Measurements from ENCODE around the gene MAGED2. TPM values are rescaled to one million over a fixed set of nuclear protein-coding genes. Genes with fewer than 3 reads are reported as not detected.
A peak's percentile ranks its signal among the peaks of the same experiment; 100 is the strongest.

The MAGED2 gene
- polyA plus RNA-seq, 1 experiment, result 368 TPM

DNA sequence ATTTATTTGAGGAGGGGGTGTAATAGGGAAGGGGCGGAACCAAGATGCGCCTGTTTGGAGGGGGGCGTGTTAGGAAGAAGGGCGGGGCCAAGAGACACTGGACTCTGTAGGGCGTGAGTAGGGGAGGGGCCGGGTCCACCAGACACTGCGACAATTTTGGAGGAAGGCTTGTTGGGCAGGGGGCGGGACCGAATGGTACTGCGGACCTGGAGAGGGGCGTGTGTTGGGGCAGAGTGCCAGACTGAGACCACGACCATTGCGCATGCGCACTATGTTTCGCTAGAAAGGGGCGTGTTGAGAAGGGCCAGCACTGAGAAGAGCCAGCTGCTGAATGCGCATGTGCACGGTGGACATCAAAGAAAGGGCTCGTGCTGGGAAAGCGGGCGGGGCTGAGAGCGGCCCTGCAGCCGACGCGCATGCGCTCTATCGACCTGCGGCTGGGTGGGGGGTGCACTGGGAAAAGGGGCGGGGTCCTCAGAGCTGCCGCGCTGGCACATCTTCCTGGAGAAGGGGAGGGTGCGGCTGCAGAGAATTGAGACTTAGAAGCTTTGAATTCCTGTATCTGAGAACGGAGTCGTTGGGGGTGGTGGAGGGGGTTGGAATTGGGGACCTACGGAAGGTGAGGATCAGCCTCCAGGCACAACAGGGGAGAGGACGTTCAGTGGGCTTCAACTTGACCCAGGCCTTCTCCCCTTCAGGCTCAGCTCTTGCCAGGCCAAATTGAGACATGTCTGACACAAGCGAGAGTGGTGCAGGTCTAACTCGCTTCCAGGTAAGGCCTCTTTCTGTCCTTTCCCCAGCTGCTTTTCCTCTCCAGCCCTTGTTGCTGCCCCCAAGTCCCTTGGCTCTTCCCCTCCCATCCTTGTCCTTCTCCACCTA lies 1.3 kb downstream of the MAGED2 start:
- Histone ChIP-seq H3K4me3 (ENCODE audit: low read depth, low read length) (peak overlapping the region; percentile 84), H3K9me3 (ENCODE audit: control insufficient read depth, insufficient read depth, low read length) (no peaks in the 10 kb centered on the region), H3K27ac (ENCODE audit: low read depth, low read length) (peak overlapping the region; percentile 81), H3K27me3 (ENCODE audit: control insufficient read depth, insufficient read depth, low read length) (no peaks in the 10 kb centered on the region)
- ChIA-PET POLR2A (interaction anchor here (0.6 to 1.4 kb wide), 6 partner anchors 9 to 776 kb away, joined by 3 to 9 read pairs (median 4); partner anchors contain the start of gene APEX2), CTCF (no interaction called here)
- TF ChIP-seq, protein P1, sequence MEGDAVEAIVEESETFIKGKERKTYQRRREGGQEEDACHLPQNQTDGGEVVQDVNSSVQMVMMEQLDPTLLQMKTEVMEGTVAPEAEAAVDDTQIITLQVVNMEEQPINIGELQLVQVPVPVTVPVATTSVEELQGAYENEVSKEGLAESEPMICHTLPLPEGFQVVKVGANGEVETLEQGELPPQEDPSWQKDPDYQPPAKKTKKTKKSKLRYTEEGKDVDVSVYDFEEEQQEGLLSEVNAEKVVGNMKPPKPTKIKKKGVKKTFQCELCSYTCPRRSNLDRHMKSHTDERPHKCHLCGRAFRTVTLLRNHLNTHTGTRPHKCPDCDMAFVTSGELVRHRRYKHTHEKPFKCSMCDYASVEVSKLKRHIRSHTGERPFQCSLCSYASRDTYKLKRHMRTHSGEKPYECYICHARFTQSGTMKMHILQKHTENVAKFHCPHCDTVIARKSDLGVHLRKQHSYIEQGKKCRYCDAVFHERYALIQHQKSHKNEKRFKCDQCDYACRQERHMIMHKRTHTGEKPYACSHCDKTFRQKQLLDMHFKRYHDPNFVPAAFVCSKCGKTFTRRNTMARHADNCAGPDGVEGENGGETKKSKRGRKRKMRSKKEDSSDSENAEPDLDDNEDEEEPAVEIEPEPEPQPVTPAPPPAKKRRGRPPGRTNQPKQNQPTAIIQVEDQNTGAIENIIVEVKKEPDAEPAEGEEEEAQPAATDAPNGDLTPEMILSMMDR (IDR thresholded peaks at IDR 0.05; ENCODE audit: low read depth, low read length), result no peak
- DNase-seq (ENCODE audit: low read depth, low spot score), result peak; percentile 95

DNA sequence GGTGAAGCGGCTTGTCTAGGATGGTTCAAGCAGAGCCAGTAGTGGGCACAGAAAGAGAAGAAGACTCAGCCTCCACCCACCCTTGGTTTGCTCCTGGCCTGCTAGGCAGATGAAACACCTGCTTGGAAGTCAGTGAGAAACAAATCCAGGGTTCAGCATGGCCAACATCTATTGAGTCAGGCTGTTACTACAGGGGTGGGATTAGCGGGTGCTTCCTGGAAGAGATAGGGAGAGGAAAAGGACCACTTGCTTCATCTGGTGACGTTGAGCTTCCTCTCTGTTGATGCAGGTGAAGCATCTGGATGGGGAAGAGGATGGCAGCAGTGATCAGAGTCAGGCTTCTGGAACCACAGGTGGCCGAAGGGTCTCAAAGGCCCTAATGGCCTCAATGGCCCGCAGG lies 3.0 kb downstream of the MAGED2 start:
- H3K27me3 ChIP-seq (ENCODE audit: control insufficient read depth, insufficient read depth, low read length), result no peaks in the 10 kb centered on the region
- CTCF ChIA-PET, result no interaction called here
- TF ChIP-seq, protein P1 (IDR thresholded peaks at IDR 0.05; ENCODE audit: low read depth, low read length), result no peak
- POLR2A ChIA-PET, result interaction anchor here (0.8 kb wide), 1 partner anchor 170 kb away, joined by 3 read pairs; no protein-coding TSS in a partner anchor
- peak overlapping the region; percentile 84 for H3K4me3 ChIP-seq (ENCODE audit: low read depth, low read length)
- H3K9me3 ChIP-seq (ENCODE audit: control insufficient read depth, insufficient read depth, low read length), result no peaks in the 10 kb centered on the region
- DNase-seq (ENCODE audit: low read depth, low spot score), result no peak
- no peak overlapping the region for H3K27ac ChIP-seq (ENCODE audit: low read depth, low read length)

DNA sequence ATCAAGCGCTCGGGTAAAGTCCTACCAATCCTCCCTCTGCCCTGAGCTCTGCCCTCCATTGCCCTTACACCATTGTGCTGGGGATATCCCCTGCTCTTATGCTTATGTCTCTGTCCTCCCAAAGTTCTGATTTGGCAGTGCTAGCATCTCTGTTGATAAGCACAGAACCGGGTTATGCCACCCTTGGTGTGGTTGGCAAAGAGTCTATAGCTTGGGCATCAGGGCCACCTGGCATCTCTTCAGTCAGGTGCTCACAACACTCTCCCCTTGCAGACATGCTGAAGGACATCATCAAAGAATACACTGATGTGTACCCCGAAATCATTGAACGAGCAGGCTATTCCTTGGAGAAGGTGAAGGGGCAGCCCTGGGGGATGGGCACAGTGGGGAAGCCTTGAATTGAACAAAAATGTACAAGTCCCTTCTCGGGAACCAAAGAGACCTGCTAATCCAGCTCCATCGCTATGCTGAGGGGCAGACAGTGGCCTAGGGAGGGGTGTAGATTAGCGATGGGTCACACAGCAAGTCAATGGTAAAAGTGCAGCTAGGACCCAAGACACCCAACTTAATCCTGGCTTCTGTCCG lies 3.8 kb downstream of the MAGED2 start:
- TF ChIP-seq, protein P1 (IDR thresholded peaks at IDR 0.05; ENCODE audit: low read depth, low read length), result no peak
- Histone ChIP-seq H3K27me3 (ENCODE audit: control insufficient read depth, insufficient read depth, low read length) (no peaks in the 10 kb centered on the region), H3K9me3 (ENCODE audit: control insufficient read depth, insufficient read depth, low read length) (no peaks in the 10 kb centered on the region), H3K27ac (ENCODE audit: low read depth, low read length) (no peak overlapping the region), H3K4me3 (ENCODE audit: low read depth, low read length) (no peak overlapping the region)
- ChIA-PET CTCF (no interaction called here), POLR2A (no interaction called here)
- DNase-seq (ENCODE audit: low read depth, low spot score), result no peak

DNA sequence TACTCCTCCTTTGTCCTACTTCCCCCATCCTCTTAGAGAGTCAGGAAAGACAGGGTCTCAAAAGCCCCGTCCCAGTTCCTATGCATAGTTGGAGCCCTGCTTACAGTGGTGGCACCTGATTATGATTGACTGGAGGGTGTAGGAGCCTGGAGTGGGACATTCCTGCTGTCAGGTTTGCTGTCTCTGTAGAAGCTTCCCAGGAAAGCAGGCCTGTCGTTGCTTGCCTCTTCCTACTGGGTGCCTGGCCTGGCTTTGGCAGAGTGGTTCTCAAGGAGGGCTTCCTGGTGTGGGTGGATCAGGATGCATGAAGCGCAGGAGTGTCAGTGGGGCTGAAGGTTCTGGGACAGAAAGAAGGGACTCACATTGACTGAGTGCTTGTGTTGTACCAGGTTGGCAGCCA lies 4.8 kb downstream of the MAGED2 start:
- CTCF ChIA-PET, result no interaction called here
- H3K27me3 ChIP-seq (ENCODE audit: control insufficient read depth, insufficient read depth, low read length), result no peaks in the 10 kb centered on the region
- no peak overlapping the region for H3K4me3 ChIP-seq (ENCODE audit: low read depth, low read length)
- POLR2A ChIA-PET, result no interaction called here
- TF ChIP-seq, protein P1 (IDR thresholded peaks at IDR 0.05; ENCODE audit: low read depth, low read length), result no peak
- no peak overlapping the region for H3K27ac ChIP-seq (ENCODE audit: low read depth, low read length)
- DNase-seq (ENCODE audit: low read depth, low spot score), result no peak
- H3K9me3 ChIP-seq (ENCODE audit: control insufficient read depth, insufficient read depth, low read length), result no peaks in the 10 kb centered on the region

All from AG04450 (cell line).